ENCODE results near the gene OR8B12.

- TF ChIP-seq CTCF (conservative IDR thresholded peaks at IDR 0.05; ENCODE audit: low read depth, low read length) (no peak), EZH2phosphoT487 (IDR thresholded peaks at IDR 0.05; ENCODE audit: borderline replicate concordance, low read length) (no peak), EZH2 (IDR thresholded peaks at IDR 0.05; ENCODE audit: low read length, unreplicated experiment) (no peak)
These were observed 23.0 kb downstream of the OR8B12 start for GRCh38 chr11:124520550-124520854.

All from PC-3 (cell line).